PC-9 (cell line): ENCODE measurements around the gene JMJD8. TPM values are rescaled to one million over a fixed set of nuclear protein-coding genes. Genes with fewer than 3 reads are reported as not detected.

Source experiments
- BruUV-seq: library from RNA; stranded (reverse); fragments of 400-500 nt; replicated peaks from 2 replicates; lab custom pipeline; 2021; lab: Mats Ljungman, UMichigan
- CTCF ChIA-PET: fragments of 300-600 bp; sonication (Branson Sonifier 250); formaldehyde crosslinking; loops from one replicate; lab custom pipeline; 2022; ENCODE audit warnings: antibody characterized with exemption; lab: Charles Lee
- POLR2A ChIA-PET: fragments of 300-600 bp; sonication (Branson Sonifier 250); formaldehyde crosslinking; loops from one replicate; lab custom pipeline; 2022; ENCODE audit warnings: antibody characterized with exemption; ENCODE audit not compliant: unreplicated experiment; lab: Charles Lee
- DNase-seq, 2 experiments: peaks; one replicate each; pipeline versions ENCODE4 v3.0.0 to v3.0.0-alpha.2; 2015 to 2022; ENCODE audit warnings: mixed read lengths in 1 of 2
- H2AFZ ChIP-seq: fragments of 200-600 bp; sonication (generic); 2 replicates; pipeline ENCODE4 v1.8.1; 2017; ENCODE audit warnings: antibody characterized with exemption
- H3F3A ChIP-seq: fragments of 200-600 bp; sonication (generic); 2 replicates; pipeline ENCODE4 v1.8.1; 2017; ENCODE audit warnings: antibody characterized with exemption, mild to moderate bottlenecking, low read depth; ENCODE audit not compliant: insufficient read depth
- H3K27ac ChIP-seq: fragments of 200-600 bp; sonication (generic); 2 replicates; pipeline ENCODE4 v1.6.1; 2016; ENCODE audit warnings: mixed run types
- H3K27me3 ChIP-seq: fragments of 200-600 bp; sonication (generic); 2 replicates; pipeline ENCODE4 v1.6.1; 2016; ENCODE audit warnings: low read depth, mixed run types; ENCODE audit not compliant: insufficient read depth
- H3K36me3 ChIP-seq: fragments of 200-600 bp; sonication (generic); 2 replicates; pipeline ENCODE4 v1.6.1; 2016; ENCODE audit warnings: low read depth, mixed run types
- H3K4me1 ChIP-seq: fragments of 200-600 bp; sonication (generic); replicated peaks from 2 replicates; pipeline ENCODE4 v1.6.1; 2016; ENCODE audit warnings: mixed run types; ENCODE audit not compliant: insufficient read depth
- H3K4me2 ChIP-seq: fragments of 200-600 bp; sonication (generic); 2 replicates; pipeline ENCODE4 v1.6.1; 2017; ENCODE audit warnings: mixed run types
- H3K4me3 ChIP-seq: fragments of 200-600 bp; sonication (generic); 2 replicates; pipeline ENCODE4 v1.6.1; 2016; ENCODE audit warnings: mixed run types
- H3K79me2 ChIP-seq: fragments of 200-600 bp; sonication (generic); 2 replicates; pipeline ENCODE4 v1.6.1; 2017; ENCODE audit warnings: low read depth, mixed run types
- H3K9me2 ChIP-seq: fragments of 200-600 bp; sonication (generic); 2 replicates; pipeline ENCODE4 v1.8.1; 2017; ENCODE audit warnings: mild to moderate bottlenecking; ENCODE audit not compliant: insufficient read depth
- H3K9me3 ChIP-seq: fragments of 200-600 bp; sonication (generic); 2 replicates; pipeline ENCODE4 v1.8.1; 2016; ENCODE audit warnings: low read depth; ENCODE audit not compliant: insufficient read depth
- H4K20me1 ChIP-seq: fragments of 200-600 bp; sonication (generic); 2 replicates; pipeline ENCODE4 v1.8.1; 2017; ENCODE audit not compliant: insufficient read depth
- EZH2 ChIP-seq: fragments of 200-600 bp; sonication (generic); IDR thresholded peaks from 2 replicates; pipeline ENCODE4 v1.8.0; 2017; ENCODE audit warnings: antibody characterized with exemption, low read depth
- intact Hi-C: fragments of 100-400 bp; cut with micrococcal nuclease; formaldehyde crosslinking; loops from one replicate; pipeline ENCODE4 v1.10.0; 2022; ENCODE audit not compliant: unreplicated experiment
- total RNA-seq: library from RNA; stranded (reverse); gene quantifications from 2 replicates; pipeline ENCODE4 v1.2.3, GENCODE V29; 2021
- TF ChIP-seq, protein P1 (sequence below): fragments of 200-600 bp; sonication (generic); conservative IDR thresholded peaks from 2 replicates; pipeline ENCODE4 v1.6.1; 2017; ENCODE audit warnings: mixed run types, antibody characterized with exemption, mild to moderate bottlenecking, moderate library complexity

JMJD8 gene
- total RNA-seq, 1 experiment from 2014 or later = 57.4 TPM

DNA sequence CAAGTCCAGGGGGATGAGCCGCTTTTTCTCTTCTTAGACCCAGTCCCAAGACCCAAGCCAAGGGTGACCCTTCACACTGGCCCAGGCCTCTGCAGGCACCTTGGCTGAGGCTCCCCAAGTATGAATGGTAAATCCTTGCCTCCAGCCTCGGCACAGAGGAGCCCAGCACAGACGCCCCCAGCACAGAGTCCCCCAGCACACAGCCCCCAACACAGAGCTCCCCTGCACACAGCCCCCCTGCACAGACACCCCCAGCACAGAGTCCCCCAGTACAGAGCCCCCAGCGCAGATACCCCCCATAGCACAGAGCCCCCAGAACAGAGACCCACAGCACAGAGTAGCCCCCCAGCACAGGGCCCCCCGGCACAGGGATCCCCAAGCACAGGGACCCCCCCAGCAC, 43.5 kb downstream of the JMJD8 start:
- intact Hi-C loops = loop anchor here (10.0 kb wide), 1 partner anchor 256 kb away; the partner anchor contains the start of gene PGAP6
- Histone ChIP-seq H3K9me3 (no peaks in the 10 kb centered on the region), H3K4me2 (peak overlapping the region; percentile 97; the same call in 1 of the 2 replicates), H4K20me1 (peaks cover 4% of the 10 kb centered on the region; the same call in 1 of the 2 replicates), H3K27ac (no peak overlapping the region), H3K9me2 (no peaks in the 10 kb centered on the region), H2AFZ (no peak overlapping the region), H3K4me1 (peaks cover 29% of the 10 kb centered on the region), H3K27me3 (no peaks in the 10 kb centered on the region), H3K79me2 (peaks cover 33% of the 10 kb centered on the region), H3K36me3 (no peaks in the 10 kb centered on the region), H3F3A (peaks cover 29% of the 10 kb centered on the region), H3K4me3 (no peak overlapping the region)
- POLR2A ChIA-PET = interaction anchor here (0.6 kb wide), 1 partner anchor 60 kb away, joined by 3 read pairs; no protein-coding TSS in a partner anchor
- no TSS peak for BruUV-seq
- no peak for DNase-seq
- TF ChIP-seq EZH2 = no peak
- TF ChIP-seq, protein P1, sequence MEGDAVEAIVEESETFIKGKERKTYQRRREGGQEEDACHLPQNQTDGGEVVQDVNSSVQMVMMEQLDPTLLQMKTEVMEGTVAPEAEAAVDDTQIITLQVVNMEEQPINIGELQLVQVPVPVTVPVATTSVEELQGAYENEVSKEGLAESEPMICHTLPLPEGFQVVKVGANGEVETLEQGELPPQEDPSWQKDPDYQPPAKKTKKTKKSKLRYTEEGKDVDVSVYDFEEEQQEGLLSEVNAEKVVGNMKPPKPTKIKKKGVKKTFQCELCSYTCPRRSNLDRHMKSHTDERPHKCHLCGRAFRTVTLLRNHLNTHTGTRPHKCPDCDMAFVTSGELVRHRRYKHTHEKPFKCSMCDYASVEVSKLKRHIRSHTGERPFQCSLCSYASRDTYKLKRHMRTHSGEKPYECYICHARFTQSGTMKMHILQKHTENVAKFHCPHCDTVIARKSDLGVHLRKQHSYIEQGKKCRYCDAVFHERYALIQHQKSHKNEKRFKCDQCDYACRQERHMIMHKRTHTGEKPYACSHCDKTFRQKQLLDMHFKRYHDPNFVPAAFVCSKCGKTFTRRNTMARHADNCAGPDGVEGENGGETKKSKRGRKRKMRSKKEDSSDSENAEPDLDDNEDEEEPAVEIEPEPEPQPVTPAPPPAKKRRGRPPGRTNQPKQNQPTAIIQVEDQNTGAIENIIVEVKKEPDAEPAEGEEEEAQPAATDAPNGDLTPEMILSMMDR = no peak
- CTCF ChIA-PET = no interaction called here

DNA sequence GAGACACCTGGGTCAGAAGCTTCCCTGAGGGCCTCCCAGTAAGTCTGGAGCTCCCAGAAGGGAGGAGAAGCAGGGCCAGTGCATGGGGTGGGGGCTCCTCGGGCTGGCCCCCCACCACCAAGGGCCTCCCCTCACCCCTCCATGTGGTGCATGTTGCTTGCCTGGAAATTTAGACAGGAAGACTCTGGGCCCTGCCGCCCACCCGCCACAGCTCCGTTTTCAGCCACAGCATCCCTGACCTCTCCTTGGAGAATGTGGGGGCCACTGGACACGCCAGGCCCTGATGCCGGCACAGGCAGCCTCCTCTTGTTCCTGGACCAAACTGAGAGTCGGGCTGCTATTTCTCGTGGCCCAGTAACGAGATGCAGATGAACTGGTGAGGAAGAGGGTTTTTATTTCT, 45.3 kb downstream of the JMJD8 start:
- Histone ChIP-seq H3K4me2 (no peak overlapping the region), H3K27me3 (no peaks in the 10 kb centered on the region), H3F3A (peaks cover 16% of the 10 kb centered on the region), H3K36me3 (no peaks in the 10 kb centered on the region), H2AFZ (no peak overlapping the region), H3K79me2 (peaks cover 32% of the 10 kb centered on the region), H4K20me1 (no peaks in the 10 kb centered on the region), H3K4me3 (no peak overlapping the region), H3K9me2 (no peaks in the 10 kb centered on the region), H3K27ac (no peak overlapping the region), H3K4me1 (peaks cover 22% of the 10 kb centered on the region; the same call in 1 of the 2 replicates), H3K9me3 (no peaks in the 10 kb centered on the region)
- no peak for DNase-seq
- CTCF ChIA-PET = no interaction called here
- no TSS peak for BruUV-seq
- POLR2A ChIA-PET = no interaction called here
- TF ChIP-seq, protein P1 = no peak
- TF ChIP-seq EZH2 = no peak
- intact Hi-C loops = no loop called here

DNA sequence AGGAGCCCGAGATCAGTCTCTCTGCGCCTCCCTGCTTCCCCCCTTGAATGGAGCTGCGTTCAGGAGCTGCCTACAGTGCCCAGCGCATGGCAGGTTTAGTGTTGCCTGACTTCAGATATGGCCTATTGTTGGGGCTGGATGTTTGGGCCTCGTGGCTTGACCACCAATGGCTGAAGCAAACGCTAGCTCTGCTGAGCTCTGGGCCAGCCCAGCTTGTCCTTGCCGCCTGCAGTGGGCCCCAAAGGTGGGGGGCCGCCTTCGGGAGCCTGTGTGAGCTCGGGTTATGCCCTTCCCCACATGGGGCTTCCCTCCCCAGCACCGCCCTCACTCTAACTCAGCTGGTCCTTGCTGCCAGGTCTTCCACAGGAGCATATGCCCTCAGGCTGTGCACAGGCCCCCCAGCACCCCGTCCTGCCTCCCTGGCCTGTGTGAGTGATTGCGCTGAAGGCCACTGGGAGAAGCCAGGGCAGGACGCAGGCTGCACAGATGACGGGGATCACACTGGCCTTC, 46.0 kb downstream of the JMJD8 start:
- H3K9me2 ChIP-seq = no peaks in the 10 kb centered on the region
- intact Hi-C loops = no loop called here
- H3K9me3 ChIP-seq = no peaks in the 10 kb centered on the region
- H3K4me2 ChIP-seq = no peak overlapping the region
- H4K20me1 ChIP-seq = no peaks in the 10 kb centered on the region
- H3K79me2 ChIP-seq = peaks cover 25% of the 10 kb centered on the region
- no peak overlapping the region for H2AFZ ChIP-seq
- no peak for TF ChIP-seq EZH2
- TF ChIP-seq, protein P1 = no peak
- H3K27ac ChIP-seq = no peak overlapping the region
- H3K27me3 ChIP-seq = no peaks in the 10 kb centered on the region
- CTCF ChIA-PET = interaction anchor here (0.5 kb wide), 1 partner anchor 46 kb away, joined by 3 read pairs; no protein-coding TSS in a partner anchor
- BruUV-seq = no TSS peak
- no peak for DNase-seq
- H3K4me1 ChIP-seq = peaks cover 14% of the 10 kb centered on the region; the same call in 1 of the 2 replicates
- no peak overlapping the region for H3K4me3 ChIP-seq
- POLR2A ChIA-PET = interaction anchor here (0.7 kb wide), 1 partner anchor 44 kb away, joined by 4 read pairs; no protein-coding TSS in a partner anchor
- H3F3A ChIP-seq = peaks cover 16% of the 10 kb centered on the region
- H3K36me3 ChIP-seq = no peaks in the 10 kb centered on the region
